ENCODE results near the gene RPS6KA2.

GRCh38 chr6:166422201-166422940 lies 204.7 kb downstream of the RPS6KA2 start:
- no peak for TF ChIP-seq CTCF (optimal IDR thresholded peaks at IDR 0.05 in 1 of 3, IDR thresholded peaks at IDR 0.05 in 1 of 3, conservative IDR thresholded peaks at IDR 0.05 in 1 of 3; ENCODE audit: extremely low read depth in 1 of 3, insufficient read depth in 2 of 3, low read length in 3 of 3)
- TF ChIP-seq EZH2 (IDR thresholded peaks at IDR 0.05; ENCODE audit: low read length) = no peak
